KMS-11 (cell line): ENCODE results near the gene ZSWIM4.
A peak's percentile ranks its signal among the peaks of the same experiment; 100 is the strongest.
"Not testable (repeated sequence)": the region's sequence is repeated elsewhere in the genome, so short reads cannot be mapped to it uniquely, and the experiment has no call there.

Source experiments
- H2AFZ ChIP-seq: fragments of 200-600 bp; sonication (generic); 2 replicates; pipeline ENCODE4 v1.6.1; 2016; ENCODE audit warnings: antibody characterized with exemption, mixed run types, low read depth
- H3K27ac ChIP-seq: fragments of 200-600 bp; sonication (generic); 2 replicates; pipeline ENCODE4 v1.6.1; 2016; ENCODE audit warnings: mild to moderate bottlenecking, mixed run types
- H3K27me3 ChIP-seq: fragments of 200-600 bp; sonication (generic); 2 replicates; pipeline ENCODE4 v1.6.1; 2017; ENCODE audit warnings: mild to moderate bottlenecking, low read depth, mixed run types, moderate library complexity; ENCODE audit not compliant: insufficient read depth
- H3K36me3 ChIP-seq: fragments of 200-600 bp; sonication (generic); 2 replicates; pipeline ENCODE4 v1.6.1; 2017; ENCODE audit warnings: mild to moderate bottlenecking, mixed run types; ENCODE audit not compliant: insufficient read depth
- H3K4me1 ChIP-seq: fragments of 200-600 bp; sonication (generic); 2 replicates; pipeline ENCODE4 v1.6.1; 2016; ENCODE audit warnings: mild to moderate bottlenecking, low read depth, mixed run types; ENCODE audit not compliant: poor library complexity, severe bottlenecking
- H3K4me2 ChIP-seq: fragments of 200-600 bp; sonication (generic); 2 replicates; pipeline ENCODE4 v1.7.0; 2016; ENCODE audit warnings: mild to moderate bottlenecking, mixed run types
- H3K4me3 ChIP-seq: fragments of 200-600 bp; sonication (generic); IDR thresholded peaks from 2 replicates; pipeline ENCODE4 v1.6.1; 2017; ENCODE audit warnings: low read depth, low read length, mixed read lengths; ENCODE audit not compliant: insufficient read depth
- H3K79me2 ChIP-seq: fragments of 200-600 bp; sonication (generic); 2 replicates; pipeline ENCODE4 v1.6.1; 2016; ENCODE audit warnings: low read depth, mixed run types; ENCODE audit not compliant: insufficient read depth
- H3K9ac ChIP-seq: fragments of 200-600 bp; sonication (generic); 2 replicates; pipeline ENCODE4 v1.6.1; 2016; ENCODE audit warnings: mild to moderate bottlenecking, mixed run types
- H4K20me1 ChIP-seq: fragments of 200-600 bp; sonication (generic); 2 replicates; pipeline ENCODE4 v1.6.1; 2016; ENCODE audit warnings: mild to moderate bottlenecking, mixed run types; ENCODE audit not compliant: insufficient read depth
- TF ChIP-seq, protein P1 (sequence below): fragments of 200-600 bp; sonication (generic); conservative IDR thresholded peaks from 2 replicates; pipeline ENCODE4 v1.6.1; 2017; ENCODE audit warnings: low read depth, mild to moderate bottlenecking, antibody characterized with exemption, low read length, moderate library complexity, mixed read lengths

Gene ZSWIM4

DNA sequence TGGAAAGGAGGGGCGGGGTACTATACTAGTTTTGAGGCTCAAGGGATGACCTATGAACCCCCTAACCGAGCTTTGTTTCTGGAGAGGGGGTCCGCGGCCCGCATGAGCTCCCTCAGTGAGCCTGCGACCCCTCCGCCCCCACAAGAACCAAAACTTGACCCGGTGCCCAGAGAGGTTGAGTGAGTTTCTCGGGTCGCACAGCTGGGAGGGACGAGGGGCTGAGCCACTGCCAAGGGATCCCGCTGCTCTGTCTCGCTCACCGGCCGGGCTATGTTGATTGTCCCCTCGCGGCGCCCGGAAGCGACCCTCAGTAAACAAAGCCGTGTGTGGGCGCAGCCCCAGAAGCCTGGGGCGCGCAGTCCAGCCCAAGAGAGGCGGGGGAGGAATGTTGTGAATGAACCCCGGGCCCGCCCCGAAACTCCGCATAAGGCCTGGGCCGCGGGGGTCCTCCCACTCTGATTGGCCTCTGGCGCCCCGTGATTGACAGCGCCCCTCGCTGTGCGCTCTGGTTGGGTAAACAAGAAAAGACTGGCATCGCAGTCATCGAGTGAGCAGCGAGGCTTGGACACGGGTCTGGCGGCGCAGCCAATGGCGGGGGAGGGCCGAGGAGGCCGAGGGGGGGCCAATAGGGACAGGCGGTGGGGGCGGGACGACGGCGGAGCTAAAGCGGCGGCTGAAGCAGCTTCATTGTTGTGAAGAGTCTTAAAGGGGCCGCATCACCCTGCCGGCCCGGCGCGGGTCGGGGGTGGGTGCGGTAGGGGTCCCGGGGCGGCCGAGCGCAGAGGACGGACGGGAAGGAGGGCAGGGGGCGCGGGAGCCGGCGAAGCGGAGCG, at the start of gene ZSWIM4:
Gene ZSWIM4, plus strand, starts transcription at position 687 of the 833 bp plus-strand sequence. CDS start 206 bp downstream, outside the sequence.
- Histone ChIP-seq H3K4me3 (no peak within 1 kb of the TSS), H3K27ac (no peak within 1 kb of the TSS), H3K36me3 (no peaks in the 10 kb centered on the region), H3K9ac (peak within 1 kb of the TSS; percentile 39; the same call in 1 of the 2 replicates), H3K4me1 (peaks cover 9% of the 10 kb centered on the region), H4K20me1 (no peaks in the 10 kb centered on the region), H3K27me3 (no peaks in the 10 kb centered on the region; the same call in 1 of the 2 replicates), H3K4me2 (peak within 1 kb of the TSS; percentile 90), H2AFZ (peak within 1 kb of the TSS; percentile 96), H3K79me2 (no peaks in the 10 kb centered on the region)
- TF ChIP-seq, protein P1, sequence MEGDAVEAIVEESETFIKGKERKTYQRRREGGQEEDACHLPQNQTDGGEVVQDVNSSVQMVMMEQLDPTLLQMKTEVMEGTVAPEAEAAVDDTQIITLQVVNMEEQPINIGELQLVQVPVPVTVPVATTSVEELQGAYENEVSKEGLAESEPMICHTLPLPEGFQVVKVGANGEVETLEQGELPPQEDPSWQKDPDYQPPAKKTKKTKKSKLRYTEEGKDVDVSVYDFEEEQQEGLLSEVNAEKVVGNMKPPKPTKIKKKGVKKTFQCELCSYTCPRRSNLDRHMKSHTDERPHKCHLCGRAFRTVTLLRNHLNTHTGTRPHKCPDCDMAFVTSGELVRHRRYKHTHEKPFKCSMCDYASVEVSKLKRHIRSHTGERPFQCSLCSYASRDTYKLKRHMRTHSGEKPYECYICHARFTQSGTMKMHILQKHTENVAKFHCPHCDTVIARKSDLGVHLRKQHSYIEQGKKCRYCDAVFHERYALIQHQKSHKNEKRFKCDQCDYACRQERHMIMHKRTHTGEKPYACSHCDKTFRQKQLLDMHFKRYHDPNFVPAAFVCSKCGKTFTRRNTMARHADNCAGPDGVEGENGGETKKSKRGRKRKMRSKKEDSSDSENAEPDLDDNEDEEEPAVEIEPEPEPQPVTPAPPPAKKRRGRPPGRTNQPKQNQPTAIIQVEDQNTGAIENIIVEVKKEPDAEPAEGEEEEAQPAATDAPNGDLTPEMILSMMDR, result no peak

DNA sequence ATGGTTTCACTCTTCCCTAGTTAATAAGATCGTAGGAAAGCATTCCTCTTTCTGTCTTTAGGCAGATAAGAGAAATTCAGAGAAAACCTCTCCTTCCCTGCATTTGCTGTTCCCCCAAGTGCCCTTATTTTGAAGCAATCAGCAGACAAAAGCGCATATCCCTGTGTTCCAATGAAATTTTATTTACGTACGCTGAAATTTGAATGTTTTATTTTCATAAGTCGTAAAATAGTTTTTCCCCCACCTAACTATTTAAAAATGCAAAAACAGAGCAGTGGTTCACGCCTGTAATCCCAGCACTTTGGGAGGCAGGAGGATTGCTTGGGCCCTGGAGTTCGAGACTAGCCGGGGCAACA, 48.2 kb upstream of the ZSWIM4 start:
- H2AFZ ChIP-seq, result peak overlapping the region; percentile 86
- H3K79me2 ChIP-seq, result peaks cover 9% of the 10 kb centered on the region; the same call in 1 of the 2 replicates
- peak overlapping the region; percentile 25; the same call in 1 of the 2 replicates for H3K4me2 ChIP-seq
- TF ChIP-seq, protein P1, result no peak
- H3K4me3 ChIP-seq, result no peak overlapping the region
- H3K36me3 ChIP-seq, result no peaks in the 10 kb centered on the region
- no peaks in the 10 kb centered on the region for H3K27me3 ChIP-seq
- H3K4me1 ChIP-seq, result peaks cover 7% of the 10 kb centered on the region
- H3K9ac ChIP-seq, result no peak overlapping the region
- no peak overlapping the region for H3K27ac ChIP-seq
- H4K20me1 ChIP-seq, result no peaks in the 10 kb centered on the region

GRCh38 chr19:13748169-13748828, 46.9 kb upstream of the ZSWIM4 start:
- Histone ChIP-seq H3K27me3 (no peaks in the 10 kb centered on the region), H3K27ac (peak overlapping the region; percentile 49; the same call in 1 of the 2 replicates), H3K36me3 (no peaks in the 10 kb centered on the region), H4K20me1 (no peaks in the 10 kb centered on the region), H3K4me1 (peaks cover 7% of the 10 kb centered on the region), H3K4me2 (peak overlapping the region; percentile 80), H3K9ac (peak overlapping the region; percentile 58; the same call in 1 of the 2 replicates), H3K79me2 (peaks cover 9% of the 10 kb centered on the region; the same call in 1 of the 2 replicates), H3K4me3 (no peak overlapping the region), H2AFZ (peak overlapping the region; percentile 86)
- TF ChIP-seq, protein P1, result no peak

DNA sequence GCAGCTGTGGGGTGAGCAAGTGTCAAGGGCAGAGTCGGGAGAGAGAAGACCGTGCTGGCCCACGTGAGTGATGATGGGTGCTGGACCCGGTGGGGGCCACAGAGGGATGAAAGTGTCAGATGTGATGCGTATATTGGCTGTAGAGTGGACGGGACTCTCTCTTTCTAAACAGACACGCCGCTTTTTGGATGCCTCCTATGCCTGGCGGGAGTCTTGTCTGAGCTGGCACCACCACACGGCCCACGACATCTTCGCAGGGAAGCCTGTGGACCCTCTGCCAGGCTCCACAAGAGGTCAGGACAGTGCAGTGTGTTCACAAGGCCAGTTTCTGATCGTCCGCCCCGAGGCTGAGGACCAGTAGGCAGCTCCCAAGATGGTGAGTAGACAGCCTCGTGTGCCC, 43.8 kb upstream of the ZSWIM4 start:
- Histone ChIP-seq H3K36me3 (no peaks in the 10 kb centered on the region), H3K79me2 (peaks cover 9% of the 10 kb centered on the region; the same call in 1 of the 2 replicates), H3K27me3 (no peaks in the 10 kb centered on the region), H2AFZ (no peak overlapping the region), H3K9ac (no peak overlapping the region), H3K4me2 (no peak overlapping the region), H3K4me3 (no peak overlapping the region), H4K20me1 (no peaks in the 10 kb centered on the region), H3K27ac (no peak overlapping the region), H3K4me1 (peaks cover 7% of the 10 kb centered on the region)
- TF ChIP-seq, protein P1, result no peak

DNA sequence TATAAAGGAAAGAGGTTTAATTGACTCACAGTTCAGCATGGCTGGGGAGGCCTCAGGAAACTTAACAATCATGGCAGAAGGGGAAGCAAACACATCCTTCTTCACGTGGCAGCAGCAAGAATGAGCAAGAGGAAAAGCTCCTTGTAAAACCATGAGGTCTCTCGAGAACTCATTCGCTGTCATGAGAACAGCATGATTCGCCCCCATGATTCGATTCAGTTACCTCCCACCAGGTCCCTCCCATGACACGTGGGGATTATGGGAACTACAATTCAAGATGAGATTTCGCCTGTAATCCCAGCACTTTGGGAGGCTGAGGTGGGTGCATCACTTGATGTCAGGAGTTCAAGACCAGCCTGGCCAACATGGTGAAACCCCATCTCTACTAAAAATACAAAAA, 41.6 kb upstream of the ZSWIM4 start:
- H3K79me2 ChIP-seq, H3K4me2 ChIP-seq, H4K20me1 ChIP-seq, H2AFZ ChIP-seq, H3K27me3 ChIP-seq, H3K27ac ChIP-seq, H3K4me3 ChIP-seq, H3K36me3 ChIP-seq, H3K9ac ChIP-seq, H3K4me1 ChIP-seq: not testable (repeated sequence)
